HG03025 (cell line): ENCODE data around the gene WTAP.
"Not testable (repeated sequence)": the region's sequence is repeated elsewhere in the genome, so short reads cannot be mapped to it uniquely, and the experiment has no call there.

ENCODE experiments used
- ATAC-seq: cut with Tn5 transposase; IDR thresholded peaks from one replicate; pipeline ENCODE4 v1.9.1; 2021; ENCODE audit warnings: mild to moderate bottlenecking, moderate library complexity; ENCODE audit not compliant: unreplicated experiment, low FRiP score

The WTAP gene

DNA sequence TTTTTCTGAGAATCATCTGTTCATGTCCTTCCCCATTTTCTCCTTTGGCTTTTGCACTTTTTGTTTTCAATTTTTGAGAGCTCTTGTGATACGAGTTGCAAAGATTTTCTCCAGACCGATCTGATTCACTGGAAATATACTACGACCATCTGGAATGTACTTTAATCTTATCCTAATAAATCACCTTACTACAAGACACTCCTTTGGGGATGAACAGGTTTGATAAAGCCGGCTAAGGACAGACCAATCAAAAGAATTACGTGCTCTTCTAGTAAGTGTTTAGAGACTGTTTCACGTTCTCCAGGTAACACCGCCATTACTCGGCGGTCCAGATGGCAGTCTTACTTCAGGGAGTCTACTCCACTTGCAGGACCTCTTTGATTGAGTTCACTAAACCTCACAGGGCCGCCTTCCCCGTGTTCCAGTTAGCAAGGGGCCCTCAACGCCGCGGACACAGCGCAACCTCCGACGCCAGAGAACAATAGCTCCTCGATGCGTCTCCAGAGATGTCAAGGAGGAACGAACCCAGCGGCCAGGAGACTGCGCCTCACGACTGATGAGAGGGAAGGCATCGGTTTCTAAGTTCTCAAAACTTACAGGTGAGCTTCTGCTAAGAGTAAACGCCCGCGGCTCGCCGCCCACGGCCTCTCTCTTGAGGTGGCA, 920 bp upstream of the WTAP start:
- ATAC-seq, result no peak

DNA sequence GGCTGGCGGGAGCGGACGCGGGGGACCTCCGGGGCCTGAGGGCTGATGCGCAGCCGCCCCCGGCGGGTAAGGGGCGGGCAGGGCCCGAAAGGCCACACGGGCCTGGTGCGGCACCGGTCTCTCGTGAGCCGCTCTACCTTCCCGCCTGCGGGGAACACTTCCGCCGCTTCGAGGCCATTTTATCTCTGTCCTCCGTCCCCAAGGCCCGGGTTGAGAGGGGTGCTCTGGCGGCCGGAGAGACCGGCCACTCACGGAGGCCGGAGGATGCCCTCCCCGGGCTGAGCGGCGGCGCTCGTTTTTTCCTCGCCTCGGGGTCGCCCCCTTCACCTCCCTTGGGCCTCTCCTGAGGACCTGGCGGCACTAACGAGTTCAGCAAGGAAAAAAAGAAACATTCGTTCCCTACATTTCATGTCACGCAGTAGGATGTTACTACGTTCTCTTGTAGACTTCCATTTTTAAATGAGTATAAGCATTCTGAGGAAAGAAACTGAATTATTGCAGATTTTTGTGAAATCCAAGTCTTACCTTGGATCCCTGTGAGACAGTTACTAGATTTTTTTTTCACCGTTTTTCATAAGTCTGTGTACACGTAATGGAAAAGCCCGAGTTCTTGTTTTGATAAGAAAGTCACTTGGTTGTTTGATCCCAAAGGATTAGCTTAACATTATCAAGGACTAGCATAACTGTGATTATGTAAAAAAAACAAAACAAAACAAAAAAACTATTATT, 575 bp downstream of the WTAP start:
- ATAC-seq, result peak; percentile 33

DNA sequence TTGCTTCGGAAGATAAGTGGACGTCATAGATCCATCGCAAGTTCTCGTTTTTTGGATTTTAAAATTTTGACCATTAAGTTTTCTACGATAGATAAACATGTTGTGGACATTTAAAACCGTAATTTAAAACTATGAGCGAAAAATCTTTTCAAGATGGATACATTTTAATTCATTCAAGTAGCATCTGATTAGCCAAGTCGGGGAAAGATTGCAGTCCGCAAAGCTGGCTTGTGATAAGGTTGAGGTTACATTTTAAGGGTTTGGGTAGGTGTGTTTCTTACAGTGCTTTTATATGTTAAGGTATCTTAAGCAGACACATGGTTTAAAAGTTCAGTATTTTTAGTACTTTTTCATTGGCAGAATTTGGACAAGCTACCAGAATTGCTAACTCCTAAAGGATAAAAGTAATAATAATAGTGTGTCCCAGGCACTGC, 1.2 kb downstream of the WTAP start:
- no peak for ATAC-seq

DNA sequence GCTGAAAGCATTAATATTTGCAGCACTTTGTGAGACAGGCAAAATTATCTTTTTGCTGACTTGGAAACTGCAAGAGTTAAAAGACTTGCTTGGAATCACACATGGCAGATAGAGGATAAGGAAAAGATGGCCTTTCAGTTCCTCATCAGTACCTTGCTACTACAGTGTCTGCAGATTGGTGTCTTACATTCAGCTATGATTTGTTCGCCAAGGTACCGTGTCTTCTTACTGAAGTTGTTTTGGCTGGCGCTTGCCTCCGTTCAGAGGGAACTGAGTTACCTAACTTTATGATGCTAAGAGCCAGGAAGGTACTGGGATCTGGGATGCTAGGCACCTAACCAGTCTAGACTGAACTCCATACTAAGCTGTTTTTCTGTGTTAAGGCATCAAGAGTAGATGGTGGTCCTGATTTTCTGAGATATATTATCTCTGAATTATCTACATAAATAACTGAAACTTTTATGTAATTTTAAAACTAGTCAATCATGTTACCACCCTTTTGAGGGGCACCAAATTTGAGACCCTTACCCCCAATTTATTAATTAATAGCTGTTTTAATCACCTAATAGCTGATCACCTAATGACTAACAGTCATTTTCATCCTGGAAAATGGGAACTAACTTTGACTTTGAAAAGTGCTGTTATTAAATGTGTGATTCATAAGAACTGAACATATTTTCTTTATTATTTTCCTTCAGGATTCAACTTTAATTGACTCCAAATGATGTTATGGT, 2.5 kb downstream of the WTAP start:
- no peak for ATAC-seq

DNA sequence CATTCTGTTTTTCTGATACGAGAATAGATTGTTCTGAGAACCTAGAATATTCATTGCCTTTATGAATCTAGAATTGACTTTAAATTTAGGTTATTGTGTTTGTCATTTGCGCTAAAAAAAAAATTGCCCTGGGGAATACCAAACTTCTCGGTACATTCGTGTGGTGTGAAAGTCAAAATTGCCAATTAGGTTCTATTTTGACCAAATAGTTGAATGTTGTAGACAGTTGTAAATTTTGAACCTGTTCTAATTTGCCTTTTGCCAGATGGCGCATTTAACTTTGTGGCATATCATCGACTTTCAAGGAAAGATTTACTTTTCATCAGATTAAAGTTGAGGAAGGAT, 3.0 kb downstream of the WTAP start:
- no peak for ATAC-seq

DNA sequence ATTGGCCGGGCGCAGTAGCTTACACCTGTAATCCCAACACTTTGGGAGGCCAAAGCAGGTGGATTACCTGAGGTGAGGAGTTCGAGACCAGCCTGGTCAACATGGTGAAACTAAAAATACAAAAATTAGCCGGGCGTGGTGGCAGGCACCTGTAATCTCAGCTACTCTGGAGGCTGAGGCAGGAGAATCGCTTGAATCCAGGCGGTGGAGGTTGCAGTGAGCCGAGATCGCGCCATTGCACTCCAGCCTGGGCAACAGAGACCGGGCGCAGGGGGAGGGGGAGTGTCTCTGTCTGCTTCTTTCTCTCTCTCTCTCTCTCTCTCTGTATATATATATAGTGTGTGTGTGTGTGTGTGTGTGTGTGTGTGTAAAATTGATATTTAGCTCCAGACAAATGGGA, 5.2 kb downstream of the WTAP start:
- not testable (repeated sequence) for ATAC-seq

DNA sequence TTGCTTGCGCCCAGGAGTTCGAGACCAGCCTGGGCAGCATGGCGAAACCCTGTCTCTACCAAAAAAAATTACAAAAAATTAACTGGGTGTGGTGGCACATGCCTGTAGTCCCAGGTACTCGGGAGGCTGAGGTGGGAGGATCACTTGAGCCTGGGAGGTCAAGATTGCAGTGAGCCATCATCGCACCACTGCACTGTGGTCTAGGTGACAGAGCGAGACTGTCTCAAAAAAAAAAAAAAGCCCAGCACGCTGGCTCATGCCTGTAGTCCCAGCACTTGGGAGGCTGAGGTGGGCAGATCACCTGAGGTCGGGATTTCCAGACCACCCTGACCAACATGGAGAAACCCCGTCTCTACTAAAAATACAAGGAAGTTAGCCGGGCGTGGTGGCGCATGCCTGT, 6.1 kb downstream of the WTAP start:
- not testable (repeated sequence) for ATAC-seq

DNA sequence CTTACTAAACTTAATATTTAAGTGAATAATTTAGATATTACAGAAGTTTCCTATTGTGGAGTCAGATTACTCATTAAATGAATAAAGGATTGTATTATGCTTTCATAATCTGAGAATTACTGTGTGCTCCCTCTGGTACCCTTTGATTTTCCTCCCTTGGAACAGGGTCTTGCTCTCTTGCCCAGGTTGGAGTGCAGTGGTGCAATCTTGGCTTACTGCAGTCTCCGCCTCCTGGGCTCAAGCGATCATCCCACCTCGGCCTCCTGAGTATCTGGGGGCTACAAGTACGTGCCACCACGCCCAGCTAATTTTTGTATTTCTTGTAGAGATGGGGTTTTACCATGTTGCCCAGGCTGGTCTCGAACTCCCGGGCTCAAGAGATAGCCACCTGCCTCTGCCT, 9.6 kb downstream of the WTAP start:
- no peak for ATAC-seq

DNA sequence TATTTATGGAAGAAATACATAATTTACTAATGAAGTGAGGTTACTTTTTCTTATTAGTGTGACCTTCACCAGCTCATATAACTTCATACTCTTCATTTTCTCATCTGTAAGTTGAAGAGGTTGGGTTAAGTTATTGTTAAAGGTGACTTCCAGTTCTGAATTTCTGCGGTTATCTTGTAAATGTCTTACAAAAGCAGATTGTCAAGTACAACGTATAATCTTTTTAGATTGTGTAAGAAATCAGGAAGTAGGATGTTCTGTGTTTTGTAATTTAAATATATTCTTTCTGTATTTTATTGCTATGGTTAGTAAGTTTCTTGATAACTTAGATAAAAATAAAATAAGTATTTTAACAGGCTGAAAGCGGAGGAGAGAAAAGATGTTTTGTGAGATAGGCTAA, 12.0 kb downstream of the WTAP start:
- no peak for ATAC-seq

DNA sequence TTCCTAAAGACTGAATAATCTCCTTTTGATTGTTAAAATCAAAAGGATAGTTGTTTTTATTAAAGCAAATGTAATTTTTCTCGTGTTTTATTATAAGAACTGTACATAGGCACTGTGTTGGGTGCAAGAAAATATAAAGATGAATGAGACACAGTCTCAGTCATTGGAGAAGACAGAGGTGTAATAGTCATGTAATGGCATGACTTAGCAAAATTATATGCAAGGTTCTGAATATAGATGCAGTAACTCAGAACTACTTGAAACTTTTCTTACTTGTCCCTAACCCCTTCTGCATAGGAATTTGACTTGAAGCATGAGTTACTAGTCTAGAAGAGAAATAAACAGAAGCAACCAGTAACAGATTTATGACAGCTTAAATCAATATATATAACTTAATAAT, 14.9 kb downstream of the WTAP start:
- no peak for ATAC-seq

DNA sequence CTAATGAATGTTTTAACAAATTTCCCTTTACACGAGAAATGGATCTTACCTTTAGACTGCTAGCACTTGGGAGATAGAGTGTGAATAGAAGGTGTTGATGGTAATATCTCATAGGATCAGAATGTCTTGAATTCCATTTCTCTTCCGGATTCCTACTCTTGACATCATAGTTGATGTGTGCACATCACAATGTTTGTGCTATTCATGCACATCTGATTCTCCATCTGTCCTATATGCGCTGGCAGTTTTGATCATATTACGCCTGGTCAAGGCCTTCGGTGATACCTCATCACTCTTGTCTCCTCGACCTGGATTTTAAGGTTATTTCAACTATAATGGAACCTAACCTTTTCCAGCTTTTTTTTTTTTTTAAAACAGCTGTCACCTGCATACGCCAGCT, 17.8 kb downstream of the WTAP start:
- ATAC-seq, result no peak

DNA sequence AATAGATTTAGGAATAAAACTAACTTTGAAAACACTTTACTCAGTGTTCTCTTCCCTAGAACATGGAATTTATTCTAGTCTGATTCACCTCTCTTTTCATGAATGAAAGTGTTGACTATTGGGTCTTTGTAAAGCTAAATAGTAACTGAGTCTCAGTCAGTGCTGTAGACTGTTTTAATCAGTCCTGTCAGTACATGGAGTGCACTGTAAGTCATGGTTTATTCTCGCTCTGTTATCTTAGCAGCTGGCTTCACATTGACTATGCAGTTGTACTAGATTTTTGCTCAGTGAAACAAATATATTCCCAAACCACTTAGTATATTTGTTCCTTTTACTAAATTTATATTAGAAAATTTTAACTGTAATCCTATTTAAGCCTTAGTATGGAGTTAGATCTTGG, 19.5 kb downstream of the WTAP start:
- no peak for ATAC-seq

DNA sequence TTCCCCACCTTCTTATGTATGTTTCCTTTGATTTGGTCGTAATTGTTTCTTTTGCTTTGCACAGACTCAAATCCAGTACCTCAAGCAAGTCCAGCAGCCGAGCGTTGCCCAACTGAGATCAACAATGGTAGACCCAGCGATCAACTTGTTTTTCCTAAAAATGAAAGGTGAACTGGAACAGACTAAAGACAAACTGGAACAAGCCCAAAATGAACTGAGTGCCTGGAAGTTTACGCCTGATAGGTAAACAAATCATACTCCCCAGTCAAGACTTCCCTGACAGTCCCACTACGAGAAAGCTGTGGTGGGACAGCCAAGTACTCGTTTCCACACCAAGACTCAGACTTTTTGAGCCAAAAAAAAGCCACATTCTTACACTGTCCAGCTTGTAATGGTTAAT, 20.8 kb downstream of the WTAP start:
- ATAC-seq, result not testable (repeated sequence)

DNA sequence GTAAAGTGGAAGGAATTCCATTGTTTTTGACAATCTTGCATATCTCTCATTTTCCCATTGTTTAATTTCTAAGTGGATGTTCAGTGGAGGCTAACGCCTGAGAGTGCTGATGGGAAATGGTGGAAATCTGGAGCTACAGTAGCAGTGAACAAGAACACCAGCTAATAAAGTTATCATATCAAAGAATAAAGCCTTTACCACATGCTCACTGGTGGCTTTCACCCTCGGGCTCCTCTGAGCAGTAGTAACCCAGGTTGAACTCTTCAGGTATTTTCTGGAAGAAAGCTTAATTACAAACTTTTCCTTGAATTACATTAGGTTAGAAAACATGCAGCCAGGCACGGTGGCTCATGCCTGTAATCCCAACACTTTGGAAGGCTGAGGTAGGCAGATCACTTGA, 24.1 kb downstream of the WTAP start:
- ATAC-seq, result no peak

DNA sequence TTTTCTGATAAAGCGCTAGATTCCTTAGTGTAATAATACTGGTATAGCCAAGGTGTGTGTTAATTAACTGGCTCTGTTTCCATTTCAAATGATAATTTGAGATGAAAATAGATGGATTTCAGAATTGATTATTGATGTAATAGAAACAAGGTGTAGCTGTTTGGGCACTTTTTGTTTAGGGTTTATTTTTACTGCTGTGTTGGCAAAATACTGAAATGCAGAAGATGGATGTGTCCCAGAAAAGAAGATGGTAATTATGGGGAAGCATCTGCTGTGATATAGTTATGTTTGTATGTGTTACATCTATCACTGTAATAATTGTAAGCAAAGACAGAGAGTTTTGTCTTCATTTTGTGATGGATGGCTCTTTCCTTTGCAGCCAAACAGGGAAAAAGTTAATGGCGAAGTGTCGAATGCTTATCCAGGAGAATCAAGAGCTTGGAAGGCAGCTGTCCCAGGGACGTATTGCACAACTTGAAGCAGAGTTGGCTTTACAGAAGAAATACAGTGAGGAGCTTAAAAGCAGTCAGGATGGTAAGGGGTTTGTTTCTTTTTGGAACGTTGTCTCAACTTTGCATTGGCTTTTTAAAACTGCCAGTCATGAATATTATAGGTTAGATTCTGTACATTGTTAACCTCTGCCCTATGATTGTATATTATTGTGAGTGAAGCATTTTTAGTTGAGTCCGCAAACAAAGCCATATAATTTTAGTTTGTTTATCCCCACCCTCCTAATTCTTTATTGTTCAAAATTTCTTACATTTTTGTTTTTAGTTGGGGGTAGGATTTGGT, 26.0 kb downstream of the WTAP start:
- ATAC-seq, result no peak

DNA sequence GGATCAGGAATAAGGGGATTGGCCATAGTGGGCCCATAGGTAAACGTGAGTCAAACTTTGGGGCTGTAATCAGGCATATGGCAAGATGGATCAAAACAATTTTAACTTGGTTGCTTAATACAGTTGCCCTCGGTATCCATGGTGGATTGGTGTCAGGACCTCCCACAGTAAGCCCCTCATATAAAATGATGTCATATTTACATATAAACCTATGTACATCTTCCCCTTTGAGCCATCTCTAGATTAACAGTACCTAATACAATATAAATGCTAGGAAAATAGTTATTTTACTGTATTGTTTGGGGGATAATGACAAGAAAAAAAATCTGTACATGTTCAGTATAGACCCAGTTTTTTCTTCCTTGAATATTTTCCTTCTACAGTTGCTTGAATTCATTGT, 27.1 kb downstream of the WTAP start:
- no peak for ATAC-seq

DNA sequence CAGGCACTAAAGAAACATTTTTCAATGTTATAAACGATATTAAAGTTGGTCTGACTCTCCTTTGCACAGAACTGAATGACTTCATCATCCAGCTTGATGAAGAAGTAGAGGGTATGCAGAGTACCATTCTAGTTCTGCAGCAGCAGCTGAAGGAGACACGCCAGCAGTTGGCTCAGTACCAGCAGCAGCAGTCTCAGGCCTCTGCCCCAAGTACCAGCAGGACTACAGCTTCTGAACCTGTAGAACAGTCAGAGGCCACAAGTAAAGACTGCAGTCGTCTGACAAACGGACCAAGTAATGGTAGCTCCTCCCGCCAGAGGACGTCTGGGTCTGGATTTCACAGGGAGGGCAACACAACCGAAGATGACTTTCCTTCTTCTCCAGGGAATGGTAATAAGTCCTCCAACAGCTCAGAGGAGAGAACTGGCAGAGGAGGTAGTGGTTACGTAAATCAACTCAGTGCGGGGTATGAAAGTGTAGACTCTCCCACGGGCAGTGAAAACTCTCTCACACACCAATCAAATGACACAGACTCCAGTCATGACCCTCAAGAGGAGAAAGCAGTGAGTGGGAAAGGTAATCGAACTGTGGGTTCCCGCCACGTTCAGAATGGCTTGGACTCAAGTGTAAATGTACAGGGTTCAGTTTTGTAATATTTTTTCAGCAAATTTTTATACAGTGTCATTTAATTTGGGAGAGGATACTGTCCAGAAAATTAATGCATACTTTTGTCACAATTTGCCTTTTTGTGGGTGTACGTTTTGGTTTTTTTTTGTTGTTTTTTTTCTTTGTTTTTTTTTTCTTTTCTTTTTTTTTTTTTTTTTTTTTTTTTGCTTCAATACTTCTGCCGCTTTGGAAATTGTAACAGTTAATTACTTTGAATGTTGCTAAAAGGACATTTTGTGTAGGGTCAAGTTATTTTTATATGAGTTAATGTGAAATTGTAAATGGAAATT, 27.9 kb downstream of the WTAP start:
- no peak for ATAC-seq

DNA sequence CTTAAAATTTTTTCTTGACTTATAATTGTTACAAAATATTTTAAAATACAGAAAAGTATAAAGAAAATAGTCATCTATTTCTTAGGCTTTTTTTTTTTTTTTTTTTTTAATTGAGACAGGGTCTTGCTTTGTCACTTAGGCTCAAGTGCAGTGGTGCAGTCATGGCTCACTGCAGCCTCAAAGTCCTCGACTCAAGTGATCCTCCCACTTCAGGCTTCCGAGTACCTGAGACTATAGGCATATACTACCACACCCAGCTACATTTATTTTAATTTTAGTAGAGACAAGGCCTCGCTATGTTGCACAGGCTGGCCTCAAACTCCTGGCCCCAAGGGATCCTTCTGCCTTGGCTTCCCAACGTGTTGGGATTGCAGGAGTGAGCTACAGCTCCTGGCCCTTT, 29.2 kb downstream of the WTAP start:
- ATAC-seq, result no peak

DNA sequence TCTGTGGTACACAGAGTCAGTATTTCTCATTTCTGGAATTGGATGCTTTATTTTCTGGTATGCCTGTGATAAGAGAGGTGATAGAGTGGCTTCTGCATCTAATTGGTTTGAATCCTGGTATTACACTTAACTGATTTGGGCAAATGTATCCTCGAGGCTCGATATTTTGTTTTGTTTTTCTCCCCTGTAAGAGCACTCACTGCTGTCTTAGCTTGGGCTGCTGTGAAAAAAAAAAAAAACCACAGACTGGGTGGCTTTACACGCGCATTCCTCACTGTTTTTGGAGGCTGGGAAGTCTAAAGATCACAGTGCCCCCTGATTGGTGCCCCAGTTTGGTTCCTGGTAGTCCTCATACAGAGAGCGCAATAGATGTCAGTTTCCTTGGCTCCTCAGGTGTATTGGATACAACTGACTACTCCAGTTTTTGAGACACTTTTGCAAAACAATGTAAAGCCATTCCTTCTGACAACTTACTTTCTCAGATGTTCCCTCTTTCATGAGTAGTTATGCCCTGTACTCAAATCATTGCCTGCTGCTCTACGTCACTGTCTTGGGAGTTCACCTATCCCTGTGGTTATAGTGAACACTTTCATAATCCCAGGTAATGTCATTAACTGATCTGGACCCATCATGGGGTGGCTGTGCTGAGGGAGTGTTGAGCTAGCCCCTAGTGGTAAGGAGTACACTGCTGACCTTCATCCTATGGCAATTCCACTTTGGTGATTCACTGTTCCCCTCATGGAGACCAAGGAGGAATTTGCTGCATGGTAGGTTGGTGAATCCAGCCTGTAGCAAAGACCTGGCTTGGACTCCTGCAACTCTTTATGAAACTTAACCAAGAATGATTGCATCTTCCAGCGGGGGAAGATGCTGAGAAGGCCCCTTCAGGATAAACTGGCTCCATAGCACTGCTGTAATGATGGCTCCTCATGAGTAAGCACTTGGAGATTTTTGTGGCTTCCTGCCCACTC, 31.0 kb downstream of the WTAP start:
- no peak for ATAC-seq
